HG03442 (cell line): Measurements from ENCODE around the gene PRF1.

Experiments
- ATAC-seq: cut with Tn5 transposase; IDR thresholded peaks from one replicate; pipeline ENCODE4 v1.9.1; 2021; ENCODE audit warnings: mild to moderate bottlenecking, moderate library complexity; ENCODE audit not compliant: unreplicated experiment

The PRF1 gene

DNA sequence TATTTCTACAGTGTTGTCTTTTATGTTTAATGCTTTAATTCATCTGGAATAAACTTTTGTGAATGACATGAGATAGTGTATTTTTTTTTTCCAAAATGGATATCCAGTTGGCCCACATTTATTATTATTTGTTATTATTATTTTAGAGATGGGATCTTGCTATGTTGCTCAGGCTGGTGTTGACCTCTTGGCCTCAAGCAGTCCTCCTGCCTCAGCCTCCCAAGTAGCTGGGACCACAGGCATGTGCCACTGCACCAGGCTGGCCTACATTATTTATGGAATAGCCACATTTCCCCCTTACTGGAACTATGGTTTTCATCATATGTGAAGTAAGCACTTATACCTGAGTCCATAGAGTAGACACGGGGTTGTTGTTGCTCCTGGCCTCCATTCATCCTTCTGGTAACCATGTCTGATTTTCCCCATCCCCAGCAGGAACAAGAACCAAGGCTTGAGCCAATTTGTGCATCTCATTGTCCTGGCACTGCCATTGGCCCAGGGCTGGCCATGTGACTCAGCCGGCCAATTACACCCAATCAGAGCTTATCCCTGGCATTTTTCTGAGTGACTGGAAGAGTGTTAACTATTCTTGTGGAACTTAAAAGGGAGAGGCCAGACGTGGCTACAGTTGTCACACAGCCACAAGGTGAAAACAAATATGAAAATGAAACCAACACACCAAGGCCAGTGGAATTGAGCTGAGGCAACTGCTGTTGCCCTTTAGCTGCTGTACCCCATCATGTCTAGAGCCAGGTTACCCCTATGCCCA is 23.1 kb downstream of the PRF1 start:
- ATAC-seq, result no peak

DNA sequence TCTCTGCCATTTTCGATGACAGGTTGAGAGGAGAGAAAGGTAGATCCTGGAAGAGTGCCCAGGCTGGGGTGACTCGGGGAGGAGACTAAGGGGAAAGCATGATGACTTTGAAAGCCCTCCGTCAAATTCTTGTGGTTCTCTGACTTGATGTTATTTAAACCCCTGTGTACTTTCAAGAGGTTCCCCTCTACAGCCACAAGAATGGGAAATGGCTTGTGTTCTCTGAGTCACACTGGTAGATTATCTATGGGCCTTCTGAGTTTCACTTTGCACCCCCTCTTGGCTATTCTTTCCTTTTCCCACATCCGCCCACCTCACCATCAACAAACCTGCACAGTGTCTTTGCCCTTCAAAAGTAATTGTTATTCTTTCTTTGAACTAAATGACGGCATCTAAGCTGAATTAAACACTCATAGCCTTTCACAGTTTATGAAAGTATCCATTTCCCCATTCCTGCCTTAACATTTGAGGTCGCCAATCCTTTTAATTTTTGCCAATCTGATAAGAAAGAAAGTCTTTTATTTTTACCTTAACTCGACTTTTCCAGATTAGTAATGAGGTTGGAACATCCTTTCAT is 24.1 kb downstream of the PRF1 start:
- peak; percentile 70 for ATAC-seq

DNA sequence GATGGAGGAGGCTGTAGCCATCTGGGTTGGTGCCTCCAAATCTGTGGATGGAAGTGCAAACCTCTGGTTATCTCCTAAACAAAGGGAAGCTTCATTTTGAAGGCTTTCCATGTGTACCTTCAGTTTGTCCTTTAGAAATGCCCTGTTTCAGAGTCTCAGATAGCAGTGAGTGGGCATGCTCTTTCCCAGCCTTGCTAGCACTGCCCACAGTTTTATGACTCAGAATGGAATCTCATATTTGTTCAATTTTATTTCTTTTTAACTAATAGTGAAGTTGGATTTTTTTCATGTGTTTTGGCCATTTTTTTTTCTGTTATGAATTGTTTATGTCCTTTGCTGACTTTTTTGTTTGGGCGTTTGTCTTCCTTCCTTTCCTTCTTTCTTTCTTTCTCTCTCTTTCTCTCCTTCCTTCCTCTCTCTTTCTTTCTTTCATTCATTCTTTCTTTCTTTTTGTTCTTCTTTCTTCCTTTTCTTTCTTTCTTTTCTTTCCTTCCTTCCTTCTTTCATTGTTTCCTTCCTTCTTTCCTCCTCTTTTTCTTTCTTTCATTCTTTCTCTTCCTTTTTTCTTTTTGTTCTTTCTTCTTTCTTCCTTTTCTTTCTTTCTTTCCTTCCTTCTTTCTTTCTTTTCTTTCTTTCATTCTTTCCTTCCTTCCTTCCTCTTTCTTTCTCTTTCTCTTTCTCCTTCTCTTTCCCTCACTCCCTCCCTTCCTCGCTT is 25.6 kb downstream of the PRF1 start:
- no peak for ATAC-seq

DNA sequence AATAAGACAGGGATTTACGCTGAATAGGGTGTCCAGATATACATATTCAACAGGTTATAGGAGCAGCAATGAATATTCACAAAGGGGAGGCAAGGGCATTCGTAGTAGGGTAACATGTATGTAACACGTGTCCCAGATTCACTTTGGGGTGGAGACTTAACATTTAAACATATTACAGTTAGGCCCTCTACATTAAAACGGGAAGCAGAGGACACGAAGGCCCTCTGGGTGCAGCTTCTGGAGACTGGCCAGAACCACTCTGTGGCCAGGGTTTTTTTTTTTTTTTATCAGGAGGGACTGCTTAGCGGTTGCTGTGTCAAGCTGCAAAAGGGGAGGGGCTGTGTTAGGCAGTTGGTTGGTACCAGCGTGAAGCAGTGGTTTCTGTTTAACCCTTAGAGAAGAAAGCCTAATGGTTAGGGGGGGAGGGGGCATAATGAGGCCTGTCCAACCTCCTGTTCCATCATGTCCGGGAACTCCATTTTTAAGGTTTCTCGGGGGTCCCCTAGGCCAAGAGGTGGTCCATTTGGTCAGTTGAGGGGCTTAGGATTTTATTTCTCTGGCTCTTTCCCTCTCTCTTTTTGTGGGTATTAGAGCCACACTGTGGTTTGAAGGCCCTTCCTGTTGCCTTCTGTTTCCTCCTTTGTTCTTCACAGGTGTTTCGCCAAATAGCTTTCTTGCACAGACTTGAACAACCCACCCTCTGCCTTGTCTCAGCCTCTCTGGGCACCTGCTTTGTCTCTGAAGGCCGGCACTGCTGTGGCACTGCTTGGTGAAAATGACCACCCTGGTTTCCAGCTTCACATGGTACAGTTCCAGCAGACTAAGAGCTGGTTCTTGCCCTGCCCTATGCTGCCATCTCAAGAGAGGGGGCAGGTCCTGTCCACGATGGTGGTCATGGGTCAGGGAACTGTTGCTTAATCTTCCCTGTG is 26.4 kb downstream of the PRF1 start:
- ATAC-seq, result peak; percentile 41

DNA sequence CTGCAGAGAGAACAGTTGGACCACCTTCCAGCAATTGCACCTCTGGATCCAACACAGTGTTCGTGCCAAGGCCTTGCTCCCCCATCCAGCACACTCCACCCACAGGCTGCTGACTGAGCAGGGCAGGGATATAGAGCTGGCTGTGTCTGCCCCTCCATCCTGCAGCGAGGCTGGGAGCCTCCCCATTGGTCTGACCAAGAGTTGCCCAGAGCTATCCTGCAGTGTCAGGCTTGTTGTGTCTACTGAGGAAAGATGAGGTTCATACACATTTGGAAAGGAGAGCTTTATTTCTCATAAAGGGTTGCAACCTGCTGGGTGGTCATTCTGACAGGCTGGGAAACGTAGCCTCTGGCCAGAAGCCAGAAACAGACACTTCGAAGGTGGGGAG is 27.1 kb downstream of the PRF1 start:
- no peak for ATAC-seq

DNA sequence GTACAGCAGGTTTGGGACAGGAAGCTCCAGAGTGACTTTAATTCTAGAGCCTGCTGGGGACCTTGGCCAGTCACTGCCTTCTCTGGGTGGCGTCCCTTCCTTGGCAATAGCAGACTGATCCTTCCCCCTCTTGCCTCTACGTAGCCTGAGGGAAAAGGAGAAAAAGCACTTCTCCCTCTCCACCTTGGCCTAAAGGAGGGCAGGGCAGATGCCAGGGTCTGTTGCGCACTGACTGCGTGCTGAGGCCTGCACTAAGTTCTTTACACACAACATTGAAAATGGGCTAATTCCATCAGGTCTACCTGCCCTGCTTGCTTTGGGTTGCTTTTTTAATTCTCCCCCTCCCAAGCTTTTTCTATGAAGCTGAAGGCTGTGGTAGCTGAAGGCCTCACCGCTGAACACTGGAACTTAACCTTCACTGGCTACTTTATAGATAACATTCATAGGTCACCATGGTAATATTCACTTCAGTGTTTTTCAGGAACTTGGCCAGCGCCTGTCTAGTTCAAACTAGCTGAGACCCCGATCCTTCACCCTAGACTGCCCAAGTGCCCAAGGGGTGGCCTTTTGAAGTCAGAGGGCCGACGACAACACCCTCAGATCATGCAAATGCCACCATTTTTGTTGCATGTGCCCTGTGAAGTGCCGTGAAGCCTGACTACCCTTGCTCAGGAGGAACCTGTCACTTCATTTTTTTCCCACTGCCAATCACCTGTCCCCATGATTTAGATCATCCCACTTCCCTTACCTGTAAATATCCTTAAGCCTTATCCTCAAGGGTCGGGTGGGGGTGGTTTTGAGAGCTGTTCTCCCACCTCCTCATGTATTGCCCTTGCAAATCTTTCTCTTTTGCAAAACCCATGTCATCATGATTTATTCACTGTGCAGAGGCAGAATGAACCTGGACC is 28.7 kb downstream of the PRF1 start:
- ATAC-seq, result no peak

DNA sequence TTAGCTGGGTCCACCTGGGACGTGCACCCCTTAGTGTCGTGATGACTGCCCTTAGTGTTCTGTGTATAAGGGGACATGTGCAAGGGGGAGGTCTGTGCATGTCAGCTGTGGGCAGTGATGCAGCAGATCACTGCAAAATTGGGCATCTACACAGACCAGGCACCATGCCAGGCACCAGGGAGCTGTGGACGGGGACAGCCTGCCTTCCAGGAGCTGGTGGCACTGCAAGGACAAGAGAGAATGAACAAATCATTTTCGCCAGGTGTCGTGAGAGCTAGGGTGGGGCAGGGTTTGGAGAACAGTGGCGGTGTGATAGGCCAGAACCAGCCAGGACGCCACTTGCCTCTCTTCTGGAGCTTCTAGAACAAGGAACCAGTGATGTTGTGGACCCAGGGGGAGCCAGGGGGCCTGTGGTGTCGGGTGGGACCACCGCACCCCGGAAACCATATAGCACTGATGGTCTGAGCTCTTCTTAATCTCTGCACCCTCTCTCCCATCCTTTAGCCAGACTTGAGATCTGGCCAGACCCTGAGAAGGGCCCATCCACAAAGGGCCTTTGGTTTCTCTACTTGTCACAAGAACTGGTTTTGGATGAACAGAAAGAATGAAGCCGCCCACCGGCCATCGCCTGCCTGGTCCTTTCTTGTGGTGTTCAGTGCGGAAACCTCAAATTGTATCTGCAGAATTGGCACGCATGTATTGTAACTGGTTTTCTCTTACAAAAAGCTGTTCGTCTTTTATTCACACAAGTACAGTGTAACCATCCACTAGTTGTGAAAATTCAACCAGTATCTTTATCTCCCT is 30.7 kb downstream of the PRF1 start:
- ATAC-seq, result no peak

DNA sequence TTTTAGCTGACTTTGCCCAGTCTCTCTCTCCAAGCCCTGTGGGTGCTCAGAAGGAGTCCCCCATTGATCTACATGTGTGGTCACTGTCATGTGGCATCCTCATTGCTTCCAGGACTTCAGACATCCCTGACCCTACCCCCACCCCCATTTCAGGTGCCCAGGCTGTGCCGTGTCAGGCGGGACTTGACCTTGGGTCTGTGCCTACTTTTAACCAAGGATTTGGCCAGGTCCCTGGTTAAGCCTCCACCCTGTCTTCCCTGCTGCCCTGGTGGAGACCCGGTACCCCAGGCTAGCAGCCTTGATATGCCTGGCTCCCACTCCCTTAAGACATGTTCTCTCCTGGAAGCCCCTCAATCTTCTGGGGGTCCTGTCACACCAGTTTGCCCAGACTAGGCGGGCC is 31.3 kb downstream of the PRF1 start:
- no peak for ATAC-seq

DNA sequence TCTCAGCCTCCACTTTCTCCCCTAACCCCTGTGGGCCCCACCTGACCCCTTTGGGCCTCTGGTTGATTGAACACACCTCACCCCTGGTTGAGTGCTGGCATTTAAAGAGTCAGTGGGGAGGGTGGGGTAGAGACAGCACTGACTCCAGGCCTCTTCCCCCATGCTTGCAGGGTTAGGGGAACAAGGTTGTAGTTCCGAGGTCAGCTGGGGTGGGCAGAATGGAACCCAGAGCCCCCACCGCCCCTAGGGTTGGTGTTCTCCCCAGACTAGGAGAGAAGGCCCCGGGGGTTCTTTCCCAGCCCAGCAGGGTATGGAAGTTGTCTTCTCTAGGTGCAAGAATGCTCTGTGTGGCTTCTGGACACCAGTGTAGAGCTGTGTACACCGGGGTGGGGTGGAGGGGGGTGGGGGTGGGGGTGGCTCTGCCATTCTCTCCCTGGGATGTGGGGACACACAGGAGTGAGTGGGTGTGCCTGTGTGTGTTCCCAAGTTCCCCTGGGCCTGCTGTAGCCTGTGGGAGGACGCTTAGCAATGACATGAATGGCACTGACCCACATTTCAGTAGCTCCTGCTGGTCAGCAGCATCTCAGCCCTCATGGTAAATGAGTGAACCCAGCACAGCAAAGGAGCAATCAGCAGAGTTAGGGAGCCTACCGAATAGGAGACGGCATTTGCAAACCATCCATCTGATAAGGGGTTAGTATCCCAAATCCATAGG is 33.6 kb downstream of the PRF1 start:
- no peak for ATAC-seq

DNA sequence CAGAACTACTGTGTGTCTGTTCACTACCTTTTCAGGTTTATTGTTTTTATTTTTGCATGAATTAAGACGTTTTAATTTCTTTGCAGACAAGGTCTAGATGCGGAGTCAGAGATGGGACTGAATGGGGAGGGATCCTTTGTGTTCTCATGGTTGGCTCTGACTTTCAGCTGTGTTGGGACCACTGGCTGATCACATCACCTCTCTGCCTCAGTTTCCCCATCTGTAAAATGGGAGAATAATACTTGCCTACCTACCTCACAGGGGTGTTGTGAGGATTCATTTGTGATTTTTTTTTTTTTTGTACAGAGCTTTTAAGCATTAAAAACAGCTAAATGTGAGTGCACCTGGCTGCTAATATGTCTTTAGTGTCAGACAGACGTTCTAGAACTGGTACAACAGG is 34.4 kb downstream of the PRF1 start:
- no peak for ATAC-seq

DNA sequence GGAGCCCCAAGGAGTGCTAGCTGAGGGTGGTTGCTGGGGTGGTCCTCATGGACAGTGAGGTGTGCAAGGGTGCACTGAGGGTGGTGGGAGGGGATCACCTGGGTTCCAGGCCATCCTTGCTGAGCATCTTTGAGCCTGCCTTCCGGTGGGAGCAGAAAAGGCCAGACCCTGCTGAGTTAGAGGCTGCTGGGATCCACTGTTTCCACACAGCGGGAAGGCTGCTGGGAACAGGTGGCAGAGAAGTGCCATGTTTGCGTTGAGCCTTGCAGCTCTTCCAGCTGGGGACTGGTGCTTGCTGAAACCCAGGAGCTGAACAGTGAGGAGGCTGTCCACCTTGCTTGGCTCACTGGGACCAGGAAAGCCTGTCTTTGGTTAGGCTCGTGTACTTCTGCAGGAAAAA is 34.9 kb downstream of the PRF1 start:
- no peak for ATAC-seq

DNA sequence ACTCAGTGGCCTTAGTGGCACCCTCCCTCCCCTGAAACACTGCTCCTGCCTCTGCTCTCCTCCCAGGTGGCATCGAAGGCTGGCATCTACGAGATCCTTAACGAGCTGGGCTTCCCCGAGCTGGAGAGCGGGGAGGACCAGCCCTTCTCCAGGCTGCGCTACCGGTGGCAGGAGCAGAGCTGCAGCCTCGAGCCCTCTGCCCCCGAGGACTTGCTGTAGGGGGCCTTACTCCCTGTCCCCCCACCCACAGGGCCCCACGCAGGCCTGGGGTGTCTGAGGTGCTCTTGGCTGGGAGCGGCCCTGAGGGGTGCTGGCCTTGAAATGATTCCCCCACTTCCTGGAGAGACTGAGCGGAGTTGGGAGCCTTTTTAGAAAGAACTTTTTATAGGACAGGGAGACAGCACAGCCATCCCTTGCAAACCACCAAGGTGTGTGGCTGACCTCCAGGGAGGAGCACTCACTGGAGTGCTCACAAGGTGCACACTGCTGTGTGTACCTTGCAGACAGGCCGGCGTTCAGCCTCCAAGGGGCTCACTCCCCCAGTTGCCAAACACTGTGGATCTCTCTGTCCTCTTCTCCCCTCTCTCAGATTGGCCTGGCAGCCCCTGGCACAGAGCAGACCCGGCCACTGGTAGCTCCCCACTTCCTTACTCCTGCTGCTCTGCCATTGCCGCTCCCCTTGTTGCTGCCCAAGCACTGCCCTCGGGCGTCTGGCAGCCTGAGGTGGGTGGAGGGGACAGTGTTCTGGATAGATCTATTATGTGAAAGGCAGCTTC is 35.8 kb downstream of the PRF1 start:
- ATAC-seq, result no peak

DNA sequence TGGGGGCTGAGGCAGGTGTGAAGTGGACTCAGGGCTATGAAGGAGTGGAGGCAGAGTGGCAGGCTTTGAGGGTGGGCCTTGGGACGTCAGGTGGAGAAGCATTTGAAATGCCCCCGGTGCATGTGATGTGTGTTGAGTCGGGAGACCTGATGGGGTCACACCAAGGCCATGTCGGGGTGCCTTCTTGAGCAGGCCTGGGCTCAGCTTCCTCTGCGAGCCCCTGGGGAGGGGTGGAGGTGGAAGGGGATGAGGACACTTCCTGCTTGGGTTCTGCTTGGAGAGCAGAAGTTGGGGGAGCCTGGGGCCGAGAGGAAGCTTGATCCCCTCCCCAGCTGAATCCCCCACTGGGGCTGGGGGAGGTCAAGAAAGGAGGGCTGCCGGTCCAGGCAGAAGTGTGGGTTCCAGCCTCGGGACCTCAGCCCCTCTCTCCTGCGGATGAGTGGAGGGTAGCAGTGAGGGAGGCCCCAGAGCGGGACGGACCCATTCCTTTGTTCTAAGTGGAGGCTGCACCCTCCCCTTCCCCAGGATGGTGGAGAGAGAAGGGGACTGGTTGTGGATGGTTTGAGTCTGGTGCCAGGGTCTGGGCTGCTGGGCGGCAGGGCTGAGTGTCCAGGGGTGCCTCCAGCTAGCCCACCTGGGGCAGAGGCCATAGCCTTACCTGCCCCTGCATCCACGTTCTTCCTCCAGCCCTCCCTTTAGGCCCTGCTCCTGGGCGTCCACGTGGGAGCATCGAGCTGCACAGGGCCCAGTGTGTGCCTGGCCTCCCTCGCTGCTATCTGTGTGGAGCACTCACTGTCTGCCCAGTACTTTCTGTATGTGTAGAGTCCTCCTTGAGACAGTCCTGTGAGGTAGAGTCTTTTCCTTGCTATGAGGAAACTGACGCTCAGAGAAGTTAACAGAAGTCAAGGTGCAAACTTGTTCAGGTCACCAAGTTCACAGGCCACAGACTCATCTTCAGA is 36.7 kb downstream of the PRF1 start:
- ATAC-seq, result no peak

DNA sequence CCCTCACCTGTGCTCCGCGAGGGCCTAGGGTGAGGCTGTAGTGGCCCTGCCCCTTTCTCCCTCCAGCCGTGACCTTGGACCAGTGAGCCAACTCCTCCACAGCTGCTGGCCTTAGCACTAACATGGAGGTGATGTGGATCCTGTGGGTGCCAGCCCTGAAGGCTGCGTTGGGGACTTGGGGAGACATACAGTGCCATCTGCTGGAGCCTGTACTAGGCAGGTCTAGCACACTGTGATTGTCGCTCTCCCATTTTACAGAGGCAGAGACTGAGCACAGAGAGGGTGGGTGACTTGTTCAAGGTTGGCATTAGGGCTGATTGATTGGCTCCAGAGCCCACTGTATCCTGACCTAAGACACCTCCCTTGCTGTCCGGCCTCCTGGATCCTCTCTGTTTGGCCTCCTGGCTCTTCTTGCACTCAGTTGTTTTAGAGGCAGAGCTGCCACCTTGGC is 37.6 kb downstream of the PRF1 start:
- ATAC-seq, result no peak

DNA sequence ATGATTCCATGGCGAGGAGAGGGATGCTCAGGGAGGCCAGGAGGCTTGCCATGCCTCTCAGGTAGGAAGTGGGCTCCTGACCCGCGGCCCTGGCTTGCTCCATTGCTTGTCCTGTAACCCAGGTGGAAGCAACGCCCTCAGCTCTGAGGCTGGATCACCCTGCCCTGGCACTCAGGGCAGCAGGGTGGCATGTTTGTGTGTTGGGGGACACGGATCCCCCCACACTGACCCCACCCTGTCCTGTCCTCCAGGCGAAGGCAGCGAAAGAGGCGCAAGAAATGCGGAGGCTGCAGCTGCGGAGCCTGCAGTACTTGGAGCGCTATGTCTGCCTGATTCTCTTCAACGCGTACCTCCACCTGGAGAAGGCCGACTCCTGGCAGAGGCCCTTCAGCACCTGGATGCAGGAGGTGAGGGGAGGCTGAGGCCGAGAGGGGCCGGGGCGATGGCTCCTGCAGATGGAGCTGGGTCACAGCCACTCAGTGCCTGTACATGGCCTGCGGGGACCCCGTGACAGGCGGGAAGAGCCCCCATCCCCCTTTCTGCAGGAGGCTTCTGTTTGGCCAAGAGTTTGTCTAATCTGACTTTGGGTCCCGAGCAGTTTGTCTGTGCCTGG is 38.3 kb downstream of the PRF1 start:
- no peak for ATAC-seq

DNA sequence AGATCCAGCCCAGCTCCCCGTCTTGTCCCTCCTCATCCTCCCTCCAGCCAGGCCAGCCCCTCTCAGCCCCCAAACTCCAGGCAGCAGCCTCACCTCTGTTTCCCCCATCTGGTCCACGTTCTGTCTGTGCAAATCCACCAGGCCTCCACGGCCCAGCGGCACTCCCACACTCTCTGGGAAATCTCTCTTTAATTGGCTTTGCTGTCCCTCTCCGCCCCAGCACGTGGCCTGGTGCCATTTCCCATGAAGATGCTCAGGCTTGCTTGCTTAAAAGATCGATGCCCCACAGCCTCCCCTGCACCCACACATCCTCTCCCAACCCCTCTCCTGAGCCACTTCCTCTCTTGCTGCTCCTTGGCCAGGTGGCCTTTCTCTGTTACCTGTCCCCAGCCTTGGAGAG is 39.3 kb downstream of the PRF1 start:
- no peak for ATAC-seq
